ENCODE data around the gene CPNE4.

The CPNE4 gene

GRCh38 chr3:131988209-131988608, 46.6 kb downstream of the CPNE4 start:
- FAIRE-seq (peak; percentile 87), DNase-seq (ENCODE audit: insufficient read length, low spot score) (no peak)
- TF ChIP-seq, protein P1, sequence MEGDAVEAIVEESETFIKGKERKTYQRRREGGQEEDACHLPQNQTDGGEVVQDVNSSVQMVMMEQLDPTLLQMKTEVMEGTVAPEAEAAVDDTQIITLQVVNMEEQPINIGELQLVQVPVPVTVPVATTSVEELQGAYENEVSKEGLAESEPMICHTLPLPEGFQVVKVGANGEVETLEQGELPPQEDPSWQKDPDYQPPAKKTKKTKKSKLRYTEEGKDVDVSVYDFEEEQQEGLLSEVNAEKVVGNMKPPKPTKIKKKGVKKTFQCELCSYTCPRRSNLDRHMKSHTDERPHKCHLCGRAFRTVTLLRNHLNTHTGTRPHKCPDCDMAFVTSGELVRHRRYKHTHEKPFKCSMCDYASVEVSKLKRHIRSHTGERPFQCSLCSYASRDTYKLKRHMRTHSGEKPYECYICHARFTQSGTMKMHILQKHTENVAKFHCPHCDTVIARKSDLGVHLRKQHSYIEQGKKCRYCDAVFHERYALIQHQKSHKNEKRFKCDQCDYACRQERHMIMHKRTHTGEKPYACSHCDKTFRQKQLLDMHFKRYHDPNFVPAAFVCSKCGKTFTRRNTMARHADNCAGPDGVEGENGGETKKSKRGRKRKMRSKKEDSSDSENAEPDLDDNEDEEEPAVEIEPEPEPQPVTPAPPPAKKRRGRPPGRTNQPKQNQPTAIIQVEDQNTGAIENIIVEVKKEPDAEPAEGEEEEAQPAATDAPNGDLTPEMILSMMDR (IDR thresholded peaks at IDR 0.05; ENCODE audit: insufficient read depth, missing control alignments) = no peak

GRCh38 chr3:131983689-131984088, 51.1 kb downstream of the CPNE4 start:
- DNase-seq (ENCODE audit: insufficient read length, low spot score) (no peak), FAIRE-seq (no peak)
- TF ChIP-seq, protein P1 (IDR thresholded peaks at IDR 0.05; ENCODE audit: insufficient read depth, missing control alignments) = no peak

DNA sequence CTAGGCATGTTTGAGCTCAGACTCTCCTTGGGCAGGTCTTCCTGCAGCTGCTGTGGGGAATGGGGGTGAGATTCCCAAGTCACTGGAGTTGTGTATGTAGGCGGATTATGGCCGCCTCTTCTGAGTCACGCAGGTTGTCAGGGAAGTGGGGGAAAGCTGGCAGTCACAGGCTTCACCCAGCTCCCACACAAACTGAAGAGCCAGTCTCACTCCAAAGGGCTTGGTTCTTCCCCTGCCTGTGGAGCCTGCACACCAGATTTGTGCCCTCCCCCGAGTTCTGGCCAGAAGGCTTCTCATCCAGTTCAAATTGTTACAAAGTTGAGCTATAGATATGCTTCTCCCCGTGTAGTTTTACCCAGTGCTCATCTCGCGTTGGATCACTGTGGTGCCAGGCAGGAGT, 53.5 kb downstream of the CPNE4 start:
- no peak for DNase-seq (ENCODE audit: insufficient read length, low spot score)
- no peak for FAIRE-seq
- TF ChIP-seq, protein P1 (IDR thresholded peaks at IDR 0.05; ENCODE audit: insufficient read depth, missing control alignments) = no peak

GRCh38 chr3:131976448-131976847, 58.4 kb downstream of the CPNE4 start:
- DNase-seq (ENCODE audit: insufficient read length, low spot score) (no peak), FAIRE-seq (no peak)
- TF ChIP-seq, protein P1 (IDR thresholded peaks at IDR 0.05; ENCODE audit: insufficient read depth, missing control alignments) = no peak

DNA sequence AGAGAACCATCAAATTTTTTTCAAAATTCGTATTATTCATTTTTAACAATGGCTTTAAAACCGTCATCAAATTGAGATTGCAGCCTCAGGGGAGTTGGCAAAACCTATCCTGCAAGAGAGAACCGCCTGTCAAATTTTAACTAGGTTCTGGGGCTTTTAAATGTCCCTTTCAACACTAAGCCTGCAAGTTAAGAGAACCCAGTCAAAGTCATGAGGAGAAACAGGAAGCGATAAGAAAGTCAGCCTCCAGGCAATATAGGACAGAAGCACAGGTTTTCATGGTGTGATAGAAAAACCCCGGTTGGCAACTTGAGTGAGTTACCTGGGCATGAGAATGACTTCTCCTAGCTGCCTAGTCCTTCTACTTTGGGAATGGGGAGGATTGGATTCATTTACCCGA, 59.8 kb downstream of the CPNE4 start:
- no peak for FAIRE-seq
- DNase-seq (ENCODE audit: insufficient read length, low spot score) = no peak
- TF ChIP-seq, protein P1 (IDR thresholded peaks at IDR 0.05; ENCODE audit: insufficient read depth, missing control alignments) = no peak

- TF ChIP-seq, protein P1 (IDR thresholded peaks at IDR 0.05; ENCODE audit: insufficient read depth, missing control alignments) = no peak
- DNase-seq (ENCODE audit: insufficient read length, low spot score) = no peak
- no peak for FAIRE-seq
These were observed 61.1 kb downstream of the CPNE4 start for GRCh38 chr3:131973731-131974130.

GRCh38 chr3:131972550-131972949, 62.3 kb downstream of the CPNE4 start:
- DNase-seq (ENCODE audit: insufficient read length, low spot score) (no peak), FAIRE-seq (no peak)
- TF ChIP-seq, protein P1 (IDR thresholded peaks at IDR 0.05; ENCODE audit: insufficient read depth, missing control alignments) = no peak

Measured in D721Med (cell line).